ENCODE results near the gene NAXE.
"Not testable (repeated sequence)": the region's sequence is repeated elsewhere in the genome, so short reads cannot be mapped to it uniquely, and the experiment has no call there.

Gene NAXE

GRCh38 chr1:156591432-156592157, at the start of gene NAXE:
Gene NAXE (plus strand): TSS chr1:156591776. CDS start chr1:156591805, 29 bp downstream.
- peak; percentile 78 for DNase-seq (ENCODE audit: low read depth in 1 of 2, low spot score in 1 of 2)
- in situ Hi-C loops (cut with HindIII; ENCODE audit: low pct_unique_long_range_greater_than_20kb, low sequenced_read_pairs), result no loop called here
- no peak for TF ChIP-seq JUND (IDR thresholded peaks at IDR 0.05; ENCODE audit: low read depth)

- peak in 1 of 2 experiments; percentile 25 for DNase-seq (ENCODE audit: low read depth in 1 of 2, low spot score in 1 of 2)
- in situ Hi-C loops (cut with HindIII; ENCODE audit: low pct_unique_long_range_greater_than_20kb, low sequenced_read_pairs), result no loop called here
- no peak for TF ChIP-seq JUND (IDR thresholded peaks at IDR 0.05; ENCODE audit: low read depth)
Observed at GRCh38 chr1:156543066-156543465, 48.5 kb upstream of the NAXE start.

- no peak for TF ChIP-seq JUND (IDR thresholded peaks at IDR 0.05; ENCODE audit: low read depth)
- in situ Hi-C loops (cut with HindIII; ENCODE audit: low pct_unique_long_range_greater_than_20kb, low sequenced_read_pairs), result no loop called here
- no peak for DNase-seq (ENCODE audit: low read depth in 1 of 2, low spot score in 1 of 2)
Observed at GRCh38 chr1:156544592-156545102, 46.9 kb upstream of the NAXE start.

- no peak for DNase-seq (ENCODE audit: low read depth in 1 of 2, low spot score in 1 of 2)
- no peak for TF ChIP-seq JUND (IDR thresholded peaks at IDR 0.05; ENCODE audit: low read depth)
- in situ Hi-C loops (cut with HindIII; ENCODE audit: low pct_unique_long_range_greater_than_20kb, low sequenced_read_pairs), result no loop called here
Observed at GRCh38 chr1:156546267-156546666, 45.3 kb upstream of the NAXE start.

- TF ChIP-seq JUND (IDR thresholded peaks at IDR 0.05; ENCODE audit: low read depth), result no peak
- no peak for DNase-seq (ENCODE audit: low read depth in 1 of 2, low spot score in 1 of 2)
- in situ Hi-C loops (cut with HindIII; ENCODE audit: low pct_unique_long_range_greater_than_20kb, low sequenced_read_pairs), result no loop called here
Observed at GRCh38 chr1:156547434-156547833, 44.1 kb upstream of the NAXE start.

GRCh38 chr1:156547982-156548381, 43.6 kb upstream of the NAXE start:
- TF ChIP-seq JUND (IDR thresholded peaks at IDR 0.05; ENCODE audit: low read depth), result no peak
- no peak for DNase-seq (ENCODE audit: low read depth in 1 of 2, low spot score in 1 of 2)
- in situ Hi-C loops (cut with HindIII; ENCODE audit: low pct_unique_long_range_greater_than_20kb, low sequenced_read_pairs), result no loop called here

- no peak for TF ChIP-seq JUND (IDR thresholded peaks at IDR 0.05; ENCODE audit: low read depth)
- in situ Hi-C loops (cut with HindIII; ENCODE audit: low pct_unique_long_range_greater_than_20kb, low sequenced_read_pairs), result no loop called here
- DNase-seq (ENCODE audit: low read depth in 1 of 2, low spot score in 1 of 2), result no peak
Observed at GRCh38 chr1:156549390-156549789, 42.2 kb upstream of the NAXE start.

- DNase-seq (ENCODE audit: low read depth in 1 of 2, low spot score in 1 of 2), result no peak
- in situ Hi-C loops (cut with HindIII; ENCODE audit: low pct_unique_long_range_greater_than_20kb, low sequenced_read_pairs), result no loop called here
- TF ChIP-seq JUND (IDR thresholded peaks at IDR 0.05; ENCODE audit: low read depth), result no peak
Observed at GRCh38 chr1:156549831-156550230, 41.7 kb upstream of the NAXE start.

GRCh38 chr1:156550346-156550745, 41.2 kb upstream of the NAXE start:
- TF ChIP-seq JUND (IDR thresholded peaks at IDR 0.05; ENCODE audit: low read depth), result no peak
- DNase-seq (ENCODE audit: low read depth in 1 of 2, low spot score in 1 of 2), result no peak
- in situ Hi-C loops (cut with HindIII; ENCODE audit: low pct_unique_long_range_greater_than_20kb, low sequenced_read_pairs), result no loop called here

GRCh38 chr1:156551066-156551643, 40.4 kb upstream of the NAXE start:
- no peak for TF ChIP-seq JUND (IDR thresholded peaks at IDR 0.05; ENCODE audit: low read depth)
- in situ Hi-C loops (cut with HindIII; ENCODE audit: low pct_unique_long_range_greater_than_20kb, low sequenced_read_pairs), result no loop called here
- no peak for DNase-seq (ENCODE audit: low read depth in 1 of 2, low spot score in 1 of 2)

GRCh38 chr1:156551869-156552268, 39.7 kb upstream of the NAXE start:
- in situ Hi-C loops (cut with HindIII; ENCODE audit: low pct_unique_long_range_greater_than_20kb, low sequenced_read_pairs), result no loop called here
- no peak for TF ChIP-seq JUND (IDR thresholded peaks at IDR 0.05; ENCODE audit: low read depth)
- no peak for DNase-seq (ENCODE audit: low read depth in 1 of 2, low spot score in 1 of 2)

GRCh38 chr1:156552518-156552917, 39.1 kb upstream of the NAXE start:
- no peak for TF ChIP-seq JUND (IDR thresholded peaks at IDR 0.05; ENCODE audit: low read depth)
- DNase-seq (ENCODE audit: low read depth in 1 of 2, low spot score in 1 of 2), result no peak
- in situ Hi-C loops (cut with HindIII; ENCODE audit: low pct_unique_long_range_greater_than_20kb, low sequenced_read_pairs), result no loop called here

- DNase-seq (ENCODE audit: low read depth in 1 of 2, low spot score in 1 of 2); in situ Hi-C loops (cut with HindIII; ENCODE audit: low pct_unique_long_range_greater_than_20kb, low sequenced_read_pairs): not testable (repeated sequence)
Observed at GRCh38 chr1:156552937-156553336, 38.6 kb upstream of the NAXE start.

All from T47D (cell line).